ENCODE measurements around the gene RTP2.

Gene RTP2

GRCh38 chr3:187667526-187667925 lies 34.8 kb downstream of the RTP2 start:
- no peak for DNase-seq (ENCODE audit: low read depth)
- no peak for TF ChIP-seq CTCF (conservative IDR thresholded peaks at IDR 0.05; ENCODE audit: low read length)
- H3K4me3 ChIP-seq (ENCODE audit: low read length): no peak overlapping the region

- no peak for TF ChIP-seq CTCF (conservative IDR thresholded peaks at IDR 0.05; ENCODE audit: low read length)
- H3K4me3 ChIP-seq (ENCODE audit: low read length): no peak overlapping the region
- DNase-seq (ENCODE audit: low read depth): no peak
These were observed 36.5 kb downstream of the RTP2 start for GRCh38 chr3:187665764-187666402.

- H3K4me3 ChIP-seq (ENCODE audit: low read length): no peak overlapping the region
- TF ChIP-seq CTCF (conservative IDR thresholded peaks at IDR 0.05; ENCODE audit: low read length): no peak
- no peak for DNase-seq (ENCODE audit: low read depth)
These were observed 37.3 kb downstream of the RTP2 start for GRCh38 chr3:187665010-187665409.

GRCh38 chr3:187662848-187663409 lies 39.4 kb downstream of the RTP2 start:
- no peak for TF ChIP-seq CTCF (conservative IDR thresholded peaks at IDR 0.05; ENCODE audit: low read length)
- DNase-seq (ENCODE audit: low read depth): no peak

GRCh38 chr3:187661267-187661666 lies 41.1 kb downstream of the RTP2 start:
- no peak overlapping the region for H3K4me3 ChIP-seq (ENCODE audit: low read length)
- TF ChIP-seq CTCF (conservative IDR thresholded peaks at IDR 0.05; ENCODE audit: low read length): no peak
- DNase-seq (ENCODE audit: low read depth): no peak

More at GRCh38 chr3:187662848-187663409, 39.4 kb downstream of the RTP2 start:
- H3K4me3 ChIP-seq (ENCODE audit: low read length): no peak overlapping the region

GRCh38 chr3:187651282-187651681 lies 51.1 kb downstream of the RTP2 start:
- no peak overlapping the region for H3K4me3 ChIP-seq (ENCODE audit: low read length)
- DNase-seq (ENCODE audit: low read depth): no peak
- no peak for TF ChIP-seq CTCF (conservative IDR thresholded peaks at IDR 0.05; ENCODE audit: low read length)

Measured in AG10803 (cell line).